ENCODE measurements around the gene FBXO45.
"Not testable (repeated sequence)": the region's sequence is repeated elsewhere in the genome, so short reads cannot be mapped to it uniquely, and the experiment has no call there.

FBXO45 gene
- long read RNA-seq, donor 1, full-length matches to known transcripts = 7 of 13 reads
- long read RNA-seq, donor 1, partial matches to known transcripts = 6 of 13 reads
- long read RNA-seq, donor 1, other reads (novel, unspliced or antisense) = 0 of 13 reads
- long read RNA-seq, donor 2, full-length matches to known transcripts = 6 of 6 reads
- long read RNA-seq, donor 2, partial matches to known transcripts = 0 of 6 reads
- long read RNA-seq, donor 2, other reads (novel, unspliced or antisense) = 0 of 6 reads
- long read RNA-seq, donor 3, full-length matches to known transcripts = 2 of 2 reads
- long read RNA-seq, donor 3, partial matches to known transcripts = 0 of 2 reads
- long read RNA-seq, donor 3, other reads (novel, unspliced or antisense) = 0 of 2 reads
- long read RNA-seq, donor 4, full-length matches to known transcripts = 5 of 11 reads
- long read RNA-seq, donor 4, partial matches to known transcripts = 6 of 11 reads
- long read RNA-seq, donor 4, other reads (novel, unspliced or antisense) = 0 of 11 reads
- long read RNA-seq, donor 5, full-length matches to known transcripts = 6 of 6 reads
- long read RNA-seq, donor 5, partial matches to known transcripts = 0 of 6 reads
- long read RNA-seq, donor 5, other reads (novel, unspliced or antisense) = 0 of 6 reads
- long read RNA-seq, donor 6, full-length matches to known transcripts = 1 of 1 reads
- long read RNA-seq, donor 6, partial matches to known transcripts = 0 of 1 reads
- long read RNA-seq, donor 6, other reads (novel, unspliced or antisense) = 0 of 1 reads
- long read RNA-seq, donor 7, full-length matches to known transcripts = 9 of 15 reads
- long read RNA-seq, donor 7, partial matches to known transcripts = 6 of 15 reads
- long read RNA-seq, donor 7, other reads (novel, unspliced or antisense) = 0 of 15 reads
- long read RNA-seq, donor 8, full-length matches to known transcripts = 5 of 15 reads
- long read RNA-seq, donor 8, partial matches to known transcripts = 10 of 15 reads
- long read RNA-seq, donor 8, other reads (novel, unspliced or antisense) = 0 of 15 reads

GRCh38 chr3:196568246-196569002, at the start of gene FBXO45, which contains the start of gene WDR53:
Gene FBXO45, plus strand, starts transcription at chr3:196568660. Its CDS starts 325 bp downstream, at chr3:196568985.
Gene WDR53, minus strand, starts transcription at chr3:196568554. Its CDS starts 7,079 bp downstream, at chr3:196561475.
- DNase-seq = peak; percentile 85

DNA sequence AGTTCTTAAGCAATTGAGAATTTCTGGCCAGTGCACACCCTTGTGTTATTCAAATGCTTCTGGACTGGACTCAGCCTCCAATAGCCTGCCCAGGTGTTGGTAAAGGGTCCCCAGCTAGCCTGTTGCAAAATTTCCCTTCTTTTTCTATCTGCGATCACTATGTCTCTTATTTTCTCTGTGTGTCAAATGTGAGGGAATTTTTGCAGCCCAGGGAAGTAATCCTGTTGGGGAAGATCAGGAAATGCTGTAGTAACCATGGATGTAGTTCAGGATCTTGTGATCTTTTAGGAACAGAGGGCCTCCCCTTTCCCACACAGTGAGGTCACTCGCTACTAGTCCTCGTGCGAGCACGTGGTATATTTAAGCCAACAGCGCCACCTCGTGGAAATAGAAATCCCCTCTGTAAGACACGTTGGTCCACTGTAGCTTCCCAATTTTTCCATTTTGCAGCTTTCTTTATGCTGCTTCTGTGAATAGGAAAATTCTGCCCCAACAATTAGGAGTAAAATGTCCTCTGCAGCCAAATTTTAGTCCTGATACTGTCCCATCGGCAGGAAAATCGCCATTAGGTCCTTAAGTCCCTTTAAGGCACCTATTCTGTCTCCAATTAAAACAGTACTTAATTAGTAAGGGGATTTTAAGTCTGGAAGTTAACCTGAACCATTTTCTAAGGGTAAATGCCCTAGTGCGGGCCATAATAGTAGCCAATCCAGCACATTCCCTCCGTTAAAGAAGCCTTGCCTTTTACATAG, 49.3 kb upstream of the FBXO45 start:
- no peak for DNase-seq

- DNase-seq = peak; percentile 27
These were observed 48.8 kb upstream of the FBXO45 start for GRCh38 chr3:196519718-196520082.

- DNase-seq = not testable (repeated sequence)
These were observed 47.2 kb upstream of the FBXO45 start for GRCh38 chr3:196521291-196521690.

- no peak for DNase-seq
These were observed 44.6 kb upstream of the FBXO45 start for GRCh38 chr3:196523841-196524240.

GRCh38 chr3:196524527-196524926, 43.9 kb upstream of the FBXO45 start:
- no peak for DNase-seq

DNA sequence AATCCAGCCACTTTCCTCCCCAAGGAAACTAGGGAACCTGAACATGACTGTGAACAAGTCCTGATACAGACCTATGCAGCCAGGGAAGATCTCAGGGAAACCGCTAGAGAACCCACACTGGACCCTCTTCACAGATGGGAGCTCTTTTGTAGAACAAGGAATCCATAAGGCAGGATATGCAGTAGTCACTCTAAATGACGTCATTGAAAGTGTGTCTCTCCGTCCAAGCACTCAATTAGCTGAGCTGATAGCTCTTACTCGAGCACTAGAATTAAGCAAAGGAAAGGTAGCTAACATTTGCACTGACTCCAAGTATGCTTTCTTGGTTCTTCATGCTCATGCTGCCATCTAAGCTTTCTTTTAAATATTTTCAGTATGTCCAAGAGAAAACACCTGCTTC, 43.3 kb upstream of the FBXO45 start:
- DNase-seq = no peak

- peak; percentile 86 for DNase-seq
These were observed 39.7 kb upstream of the FBXO45 start for GRCh38 chr3:196528639-196529233.

GRCh38 chr3:196531418-196531817, 37.0 kb upstream of the FBXO45 start:
- no peak for DNase-seq

DNA sequence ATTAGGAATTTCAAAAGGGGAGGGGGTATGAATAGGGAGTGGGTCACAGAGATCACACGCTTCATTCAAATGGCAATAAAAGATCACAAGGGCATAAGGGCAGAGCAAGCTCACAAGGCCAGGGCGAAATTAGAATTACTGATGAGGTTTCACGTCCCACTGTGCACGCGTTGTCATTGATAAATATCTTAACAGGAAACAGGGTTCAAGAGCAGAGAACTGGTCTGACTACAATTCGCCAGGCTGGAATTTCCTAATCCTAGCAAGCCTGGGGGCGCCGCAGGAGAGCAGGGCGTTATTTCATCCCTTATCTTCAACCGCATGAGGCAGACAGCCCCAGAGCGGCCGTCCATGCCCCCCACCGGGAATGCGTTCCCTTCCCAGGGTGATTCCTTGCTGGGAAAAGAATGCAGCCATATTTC, 35.2 kb upstream of the FBXO45 start:
- DNase-seq = no peak

GRCh38 chr3:196537319-196537984, 31.0 kb upstream of the FBXO45 start:
- DNase-seq = no peak

DNA sequence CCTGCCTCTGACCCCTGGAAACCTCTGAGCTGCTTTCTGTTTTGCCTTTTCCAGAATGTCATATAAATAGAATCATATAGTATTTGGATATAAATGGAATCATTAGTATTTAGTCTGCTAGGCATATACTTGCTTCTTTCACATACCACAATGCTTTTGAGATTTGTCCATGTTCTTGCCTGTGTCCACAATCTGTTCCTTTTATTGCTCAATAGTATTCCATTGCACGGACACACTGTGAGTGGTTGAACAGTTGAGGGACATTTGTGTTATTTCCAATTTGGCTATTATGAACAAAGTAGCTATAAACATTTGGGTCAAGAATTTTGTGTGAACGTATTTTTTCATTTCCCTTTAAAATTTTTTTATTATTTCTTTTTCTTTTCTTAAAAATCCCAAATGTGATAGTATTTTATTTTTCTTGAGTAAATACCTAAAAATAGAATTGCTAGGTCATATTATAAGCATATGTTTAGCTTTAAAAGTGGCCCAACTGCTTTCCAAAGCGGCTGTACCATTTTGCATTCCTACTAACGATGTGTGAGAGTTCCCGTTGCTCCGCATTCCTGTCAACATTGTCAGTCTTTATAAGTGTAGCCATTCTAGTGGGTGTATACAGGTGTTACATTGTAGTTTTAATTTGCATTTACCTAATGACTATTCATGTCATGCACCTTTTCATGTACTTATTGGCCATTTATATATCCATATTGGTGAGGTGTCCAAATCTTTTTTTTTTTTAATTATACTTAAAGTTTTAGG, 26.6 kb upstream of the FBXO45 start:
- DNase-seq = no peak

DNA sequence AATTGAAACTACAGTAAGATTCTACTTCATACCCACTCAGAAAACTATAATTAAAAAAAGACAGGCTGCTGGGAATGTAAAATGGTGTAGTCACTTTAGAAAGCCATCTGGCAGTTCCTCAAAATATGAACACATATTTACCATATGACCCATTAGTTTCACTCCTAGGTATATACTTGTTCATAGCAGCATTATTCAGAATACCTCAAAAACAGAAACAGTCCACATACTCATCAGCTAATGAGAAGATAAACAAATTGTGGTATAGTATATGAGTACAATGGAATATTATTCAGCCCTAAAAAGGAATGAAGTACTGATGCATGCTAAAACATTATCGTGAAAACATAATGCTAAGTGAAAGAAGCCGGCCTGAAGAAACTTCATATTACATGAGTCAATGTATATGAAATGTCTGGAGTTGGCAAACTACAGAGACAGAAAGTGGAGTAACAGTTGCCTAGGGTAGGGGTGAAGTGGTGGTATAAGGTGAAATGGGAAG, 23.9 kb upstream of the FBXO45 start:
- no peak for DNase-seq

DNA sequence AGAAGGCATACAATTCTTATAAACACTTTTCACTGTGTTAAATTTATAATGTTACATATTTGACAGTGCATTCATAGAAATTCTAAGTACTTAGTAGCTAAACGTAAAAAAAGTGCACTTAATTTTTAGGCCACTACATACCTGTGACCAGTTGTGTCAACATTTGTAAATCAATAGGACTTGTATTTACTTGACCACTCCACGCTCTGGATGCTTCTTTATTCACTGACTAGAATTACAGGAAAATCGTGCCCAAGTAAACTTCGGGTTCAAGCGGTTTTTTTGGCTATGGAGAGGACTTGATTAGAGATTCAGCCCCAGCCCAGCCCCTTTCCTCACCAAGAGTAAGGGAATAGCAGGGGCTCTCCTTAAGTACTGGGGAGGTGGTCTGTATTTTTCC, 21.9 kb upstream of the FBXO45 start:
- DNase-seq = no peak

DNA sequence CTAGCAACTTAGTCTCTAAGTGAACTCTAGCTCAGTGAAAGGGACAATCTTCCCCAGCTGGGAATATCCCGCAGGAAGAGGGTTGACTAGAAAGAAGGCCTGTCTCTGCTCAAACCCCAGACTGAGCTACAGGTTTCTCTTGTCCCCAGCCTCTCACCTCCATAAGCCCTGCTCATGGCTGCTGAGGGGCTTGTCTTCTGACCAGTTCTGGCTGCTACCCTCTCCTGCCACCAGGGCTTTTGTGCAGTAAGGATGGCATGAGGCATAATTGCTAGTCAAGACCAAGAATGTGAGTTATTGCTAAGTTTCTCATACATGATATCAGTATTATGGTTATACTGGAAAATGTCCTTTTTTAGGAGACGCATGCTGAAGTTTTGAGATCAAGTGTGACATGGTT, 21.4 kb upstream of the FBXO45 start:
- DNase-seq = no peak

- not testable (repeated sequence) for DNase-seq
These were observed 19.1 kb upstream of the FBXO45 start for GRCh38 chr3:196549312-196549711.

GRCh38 chr3:196550172-196550571, 18.3 kb upstream of the FBXO45 start:
- DNase-seq = not testable (repeated sequence)

GRCh38 chr3:196552253-196552652, 16.2 kb upstream of the FBXO45 start:
- DNase-seq = no peak

DNA sequence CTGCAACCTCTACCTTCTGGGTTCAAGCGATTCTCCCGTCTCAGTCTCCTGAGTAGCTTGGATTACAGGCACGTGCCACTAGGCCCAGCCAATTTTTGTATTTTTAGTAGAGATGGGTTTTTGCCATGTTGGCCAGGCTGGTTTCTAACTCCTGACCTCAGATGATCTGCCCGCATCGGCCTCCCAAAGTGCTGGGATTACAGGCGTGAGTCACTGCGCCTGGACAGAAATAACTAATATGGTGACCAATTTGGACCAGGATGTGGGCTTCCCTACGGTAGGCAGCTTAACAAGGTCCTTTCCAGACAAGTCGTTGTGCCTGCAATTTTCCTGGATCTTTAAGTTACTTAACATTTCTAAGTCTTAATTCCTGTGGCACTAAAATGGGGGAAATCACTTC, 14.9 kb upstream of the FBXO45 start:
- no peak for DNase-seq
